ENCODE data around the gene PMM1. TPM values are rescaled to one million over a fixed set of nuclear protein-coding genes. Genes with fewer than 3 reads are reported as not detected.
"Not testable (repeated sequence)": the region's sequence is repeated elsewhere in the genome, so short reads cannot be mapped to it uniquely, and the experiment has no call there.

The PMM1 gene
- 10 to 100 TPM; 13.0 to 22.1 TPM for total RNA-seq
- long read RNA-seq, transcript PMM1-201 (8 exons, 1,298 nt): major isoform, 15 of 15 reads
- long read RNA-seq, partial matches to known transcripts: 0 of 15 reads
- long read RNA-seq, other reads (novel, unspliced or antisense): 0 of 15 reads

GRCh38 chr22:41589391-41590241 is at the start of gene PMM1:
Gene PMM1 (minus strand): TSS chr22:41589840. CDS start chr22:41589805, 35 bp downstream.
- ATAC-seq: peak; percentile 99
- peak; percentile 100 for DNase-seq
- intact Hi-C loops (cut with DNase I): no loop called here

- ATAC-seq: no peak
- DNase-seq: no peak
- intact Hi-C loops (cut with DNase I): no loop called here
Measured at GRCh38 chr22:41638748-41639147, 49.1 kb upstream of the PMM1 start.

- no peak for ATAC-seq
- intact Hi-C loops (cut with DNase I): no loop called here
Measured at GRCh38 chr22:41638124-41638523, 48.5 kb upstream of the PMM1 start.

GRCh38 chr22:41637623-41638022 is 48.0 kb upstream of the PMM1 start:
- ATAC-seq; DNase-seq; intact Hi-C loops (cut with DNase I): not testable (repeated sequence)

More at GRCh38 chr22:41638124-41638523, 48.5 kb upstream of the PMM1 start:
- no peak for DNase-seq

GRCh38 chr22:41636467-41636866 is 46.8 kb upstream of the PMM1 start:
- peak; percentile 86 for ATAC-seq
- peak; percentile 46 for DNase-seq
- intact Hi-C loops (cut with DNase I): no loop called here

- intact Hi-C loops (cut with DNase I); ATAC-seq; DNase-seq: not testable (repeated sequence)
Measured at GRCh38 chr22:41634610-41635009, 45.0 kb upstream of the PMM1 start.

- DNase-seq; ATAC-seq; intact Hi-C loops (cut with DNase I): not testable (repeated sequence)
Measured at GRCh38 chr22:41631615-41632014, 42.0 kb upstream of the PMM1 start.

- DNase-seq; intact Hi-C loops (cut with DNase I); ATAC-seq: not testable (repeated sequence)
Measured at GRCh38 chr22:41631115-41631514, 41.5 kb upstream of the PMM1 start.

GRCh38 chr22:41625577-41625976 is 35.9 kb upstream of the PMM1 start:
- no peak for ATAC-seq
- intact Hi-C loops (cut with DNase I): no loop called here
- DNase-seq: no peak

- ATAC-seq (no peak), DNase-seq (no peak)
- intact Hi-C loops (cut with DNase I): no loop called here
Measured at GRCh38 chr22:41621911-41622179, 32.2 kb upstream of the PMM1 start.

- peak; percentile 98 for ATAC-seq
- intact Hi-C loops (cut with DNase I): no loop called here
Measured at GRCh38 chr22:41621099-41621910, 31.7 kb upstream of the PMM1 start, which contains the start of gene XRCC6. Gene XRCC6 (plus strand): TSS chr22:41621295. CDS start chr22:41622005, 710 bp downstream.

GRCh38 chr22:41620589-41621098 is 31.0 kb upstream of the PMM1 start, which contains the start of gene DESI1:
Gene DESI1 (minus strand): TSS chr22:41621043. CDS start chr22:41620839, 204 bp downstream.
- DNase-seq (no peak), ATAC-seq (peak; percentile 16 to 48)
- intact Hi-C loops (cut with DNase I): no loop called here

More at GRCh38 chr22:41621099-41621910, 31.7 kb upstream of the PMM1 start, which contains the start of gene XRCC6:
- peak; percentile 100 for DNase-seq

GRCh38 chr22:41619979-41620588 is 30.4 kb upstream of the PMM1 start:
- peak; percentile 38 for DNase-seq
- intact Hi-C loops (cut with DNase I): no loop called here
- ATAC-seq: peak; percentile 23 to 31

- ATAC-seq: no peak
- DNase-seq: no peak
- intact Hi-C loops (cut with DNase I): no loop called here
Measured at GRCh38 chr22:41613456-41613855, 23.8 kb upstream of the PMM1 start.

GRCh38 chr22:41612603-41613306 is 23.1 kb upstream of the PMM1 start:
- no peak for DNase-seq
- no peak for ATAC-seq
- intact Hi-C loops (cut with DNase I): no loop called here

- no peak for DNase-seq
- intact Hi-C loops (cut with DNase I): no loop called here
- ATAC-seq: peak; percentile 76 to 83
Measured at GRCh38 chr22:41608386-41608785, 18.7 kb upstream of the PMM1 start.

- intact Hi-C loops (cut with DNase I): no loop called here
- ATAC-seq: no peak
- no peak for DNase-seq
Measured at GRCh38 chr22:41603873-41604332, 14.3 kb upstream of the PMM1 start.

- intact Hi-C loops (cut with DNase I): no loop called here
- DNase-seq (no peak), ATAC-seq (no peak)
Measured at GRCh38 chr22:41600976-41601375, 11.3 kb upstream of the PMM1 start.

Measured in left cardiac atrium (tissue), 4 donors.